Astrocyte (in vitro differentiated cells and primary cell): ENCODE results near the gene RAE1. TPM values are rescaled to one million over a fixed set of nuclear protein-coding genes. Genes with fewer than 3 reads are reported as not detected.
"Not testable (repeated sequence)": the region's sequence is repeated elsewhere in the genome, so short reads cannot be mapped to it uniquely, and the experiment has no call there.

Experiments
- DNase-seq: peaks from one replicate; pipeline ENCODE4 v3.0.0-alpha.2; 2010; ENCODE audit warnings: low read depth
- FAIRE-seq: peaks from 2 replicates; lab custom pipeline; 2011; peaks lifted over from hg19 to GRCh38; lab: Jason Lieb, UNC
- H2AFZ ChIP-seq: 2 replicates; pipeline ENCODE4 v1.6.0; 2012; ENCODE audit warnings: low read depth, low read length, inconsistent platforms
- H3K27ac ChIP-seq: 2 replicates; pipeline ENCODE4 v1.5.1; 2011; ENCODE audit warnings: low read depth, low read length, inconsistent platforms
- H3K27me3 ChIP-seq: 2 replicates; pipeline ENCODE4 v1.6.0; 2011; ENCODE audit warnings: low read length, inconsistent platforms; ENCODE audit not compliant: insufficient read depth
- H3K36me3 ChIP-seq: 2 replicates; pipeline ENCODE4 v1.5.1; 2011; ENCODE audit warnings: low read length, inconsistent platforms; ENCODE audit not compliant: insufficient read depth
- H3K4me1 ChIP-seq: 2 replicates; pipeline ENCODE4 v1.5.1; 2011; ENCODE audit warnings: low read length, inconsistent platforms; ENCODE audit not compliant: insufficient read depth
- H3K4me2 ChIP-seq: 2 replicates; pipeline ENCODE4 v1.6.0; 2012; ENCODE audit warnings: low read length, inconsistent platforms
- H3K4me3 ChIP-seq: 2 replicates; pipeline ENCODE4 v1.5.1; 2011; ENCODE audit warnings: low read depth, mild to moderate bottlenecking, low read length, inconsistent platforms; ENCODE audit not compliant: insufficient read depth
- H3K79me2 ChIP-seq: 2 replicates; pipeline ENCODE4 v1.6.0; 2012; ENCODE audit warnings: mild to moderate bottlenecking, low read length, inconsistent platforms; ENCODE audit not compliant: insufficient read depth
- H3K9ac ChIP-seq: 2 replicates; pipeline ENCODE4 v1.6.0; 2012; ENCODE audit warnings: mild to moderate bottlenecking, low read length, inconsistent platforms
- H3K9me3 ChIP-seq: 2 replicates; pipeline ENCODE4 v1.5.1; 2012; ENCODE audit warnings: low read depth, mild to moderate bottlenecking, low read length, inconsistent platforms; ENCODE audit not compliant: insufficient read depth
- H4K20me1 ChIP-seq: 2 replicates; pipeline ENCODE4 v1.6.0; 2012; ENCODE audit warnings: low read length, inconsistent platforms; ENCODE audit not compliant: insufficient read depth
- H3K27ac Mint-ChIP-seq: one replicate; pipeline ENCODE4 v1.8.0; 2021; ENCODE audit warnings: mild to moderate bottlenecking, mixed read lengths; ENCODE audit not compliant: unreplicated experiment
- H3K27me3 Mint-ChIP-seq: one replicate; pipeline ENCODE4 v1.8.0; 2021; ENCODE audit warnings: low read depth, mixed read lengths; ENCODE audit not compliant: unreplicated experiment
- H3K36me3 Mint-ChIP-seq: one replicate; pipeline ENCODE4 v1.8.0; 2021; ENCODE audit warnings: low read depth, mixed read lengths; ENCODE audit not compliant: unreplicated experiment
- H3K4me1 Mint-ChIP-seq: one replicate; pipeline ENCODE4 v1.8.0; 2021; ENCODE audit warnings: low read depth, mixed read lengths; ENCODE audit not compliant: unreplicated experiment
- H3K4me3 Mint-ChIP-seq: one replicate; pipeline ENCODE4 v1.8.0; 2021; ENCODE audit warnings: mild to moderate bottlenecking, moderate library complexity, mixed read lengths; ENCODE audit not compliant: unreplicated experiment
- H3K9me3 Mint-ChIP-seq: one replicate; pipeline ENCODE4 v1.8.0; 2021; ENCODE audit warnings: mild to moderate bottlenecking, mixed read lengths; ENCODE audit not compliant: unreplicated experiment
- EZH2 ChIP-seq: IDR thresholded peaks from 2 replicates; pipeline ENCODE4 v1.6.1; 2012; ENCODE audit warnings: mild to moderate bottlenecking, low read length, inconsistent platforms; ENCODE audit not compliant: insufficient read depth
- total RNA-seq: library from RNA; stranded (reverse); gene quantifications from 2 replicates; pipeline ENCODE4 v1.2.1, GENCODE V29; 2021
- TF ChIP-seq, protein P1 (sequence below): IDR thresholded peaks from 2 replicates; pipeline ENCODE4 v1.5.1; 2011; ENCODE audit warnings: low read depth, mild to moderate bottlenecking, inconsistent platforms, low read length, moderate library complexity; ENCODE audit not compliant: insufficient read depth

Gene RAE1
- total RNA-seq, 1 donor from 2014 or later = 31.1 TPM

DNA sequence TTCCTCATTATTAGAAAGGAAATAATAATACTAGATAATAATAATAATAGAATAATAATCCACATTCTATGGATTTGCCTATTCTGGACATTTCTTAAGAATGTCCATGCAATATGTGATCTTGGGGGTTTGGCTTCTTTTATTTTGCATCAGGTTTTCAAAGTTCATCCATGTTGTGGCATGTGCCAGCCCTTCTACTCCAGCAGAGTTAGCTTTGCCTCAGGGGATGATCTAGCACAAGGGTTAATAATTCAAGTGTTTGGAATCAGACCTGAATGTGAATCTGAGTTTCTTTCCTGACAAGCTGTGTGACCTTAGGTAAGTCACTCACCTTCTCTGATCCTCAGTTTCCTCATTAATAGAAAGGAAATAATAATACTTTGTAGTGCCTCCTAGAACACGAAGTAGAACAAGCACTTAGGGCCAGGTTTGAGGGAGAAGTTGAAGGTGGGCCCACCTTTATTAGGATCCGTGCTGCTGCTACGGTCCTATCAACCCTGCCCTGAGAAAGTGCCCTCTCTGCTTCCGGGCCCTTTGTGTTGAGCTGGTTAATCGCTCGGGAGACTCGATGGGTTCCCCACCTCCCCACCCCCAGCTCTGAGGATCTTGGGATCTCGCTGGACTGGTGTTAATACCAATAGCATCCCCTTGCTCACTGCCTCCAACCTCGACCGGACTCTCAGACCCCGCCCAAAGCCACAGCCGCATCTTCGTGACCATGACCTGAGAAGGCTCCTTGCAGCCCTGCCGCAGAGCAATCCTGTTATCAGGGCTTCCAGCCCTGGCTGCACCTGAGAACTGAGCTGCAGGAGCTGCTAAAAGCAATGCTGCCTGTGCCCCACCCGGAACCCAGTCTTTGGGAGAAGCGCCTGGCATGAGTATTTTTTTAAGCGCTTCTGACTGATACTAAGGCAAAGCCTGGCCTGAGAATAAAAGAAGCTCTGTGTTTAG lies 67.0 kb downstream of the RAE1 start:
- TF ChIP-seq, protein P1, sequence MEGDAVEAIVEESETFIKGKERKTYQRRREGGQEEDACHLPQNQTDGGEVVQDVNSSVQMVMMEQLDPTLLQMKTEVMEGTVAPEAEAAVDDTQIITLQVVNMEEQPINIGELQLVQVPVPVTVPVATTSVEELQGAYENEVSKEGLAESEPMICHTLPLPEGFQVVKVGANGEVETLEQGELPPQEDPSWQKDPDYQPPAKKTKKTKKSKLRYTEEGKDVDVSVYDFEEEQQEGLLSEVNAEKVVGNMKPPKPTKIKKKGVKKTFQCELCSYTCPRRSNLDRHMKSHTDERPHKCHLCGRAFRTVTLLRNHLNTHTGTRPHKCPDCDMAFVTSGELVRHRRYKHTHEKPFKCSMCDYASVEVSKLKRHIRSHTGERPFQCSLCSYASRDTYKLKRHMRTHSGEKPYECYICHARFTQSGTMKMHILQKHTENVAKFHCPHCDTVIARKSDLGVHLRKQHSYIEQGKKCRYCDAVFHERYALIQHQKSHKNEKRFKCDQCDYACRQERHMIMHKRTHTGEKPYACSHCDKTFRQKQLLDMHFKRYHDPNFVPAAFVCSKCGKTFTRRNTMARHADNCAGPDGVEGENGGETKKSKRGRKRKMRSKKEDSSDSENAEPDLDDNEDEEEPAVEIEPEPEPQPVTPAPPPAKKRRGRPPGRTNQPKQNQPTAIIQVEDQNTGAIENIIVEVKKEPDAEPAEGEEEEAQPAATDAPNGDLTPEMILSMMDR = no peak
- TF ChIP-seq EZH2 = no peak
- H3K4me1 Mint-ChIP-seq = peaks cover 4% of the 10 kb centered on the region
- no peaks in the 10 kb centered on the region for H3K9me3 Mint-ChIP-seq
- Histone ChIP-seq H3K4me3 (no peak overlapping the region), H3K4me2 (no peak overlapping the region), H3K79me2 (no peaks in the 10 kb centered on the region), H3K27ac (no peak overlapping the region), H3K36me3 (no peaks in the 10 kb centered on the region), H3K27me3 (peaks cover 14% of the 10 kb centered on the region), H3K9ac (no peak overlapping the region), H3K4me1 (peaks cover 4% of the 10 kb centered on the region), H4K20me1 (no peaks in the 10 kb centered on the region), H3K9me3 (no peaks in the 10 kb centered on the region), H2AFZ (no peak overlapping the region)
- no peak overlapping the region for H3K27ac Mint-ChIP-seq
- H3K27me3 Mint-ChIP-seq = peaks cover 21% of the 10 kb centered on the region
- FAIRE-seq (no peak), DNase-seq (no peak)
- H3K36me3 Mint-ChIP-seq = no peaks in the 10 kb centered on the region
- H3K4me3 Mint-ChIP-seq = no peak overlapping the region

DNA sequence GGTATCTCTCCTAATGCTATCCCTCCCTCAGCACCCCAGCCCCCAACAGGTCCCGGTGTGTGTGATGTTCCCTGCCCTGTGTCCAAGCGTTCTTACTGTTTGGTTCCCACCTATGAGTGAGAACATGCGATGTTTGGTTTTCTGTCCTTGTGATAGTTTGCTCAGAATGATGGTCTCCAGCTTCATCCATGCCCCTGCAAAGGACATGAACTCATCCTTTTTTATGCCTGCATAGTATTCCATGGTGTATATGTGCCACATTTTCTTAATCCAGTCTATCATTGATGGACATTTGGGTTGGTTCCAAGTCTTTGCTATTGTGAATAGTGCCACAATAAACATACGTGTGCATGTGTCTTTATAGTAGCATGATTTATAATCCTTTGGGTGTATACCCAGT lies 68.4 kb downstream of the RAE1 start:
- not testable (repeated sequence) for H3K36me3 ChIP-seq, DNase-seq, FAIRE-seq, H2AFZ ChIP-seq, H3K4me2 ChIP-seq, H3K9me3 Mint-ChIP-seq, H3K27ac Mint-ChIP-seq, H3K27ac ChIP-seq, H4K20me1 ChIP-seq, H3K4me1 Mint-ChIP-seq, H3K36me3 Mint-ChIP-seq, H3K4me3 ChIP-seq, H3K4me1 ChIP-seq, H3K4me3 Mint-ChIP-seq, H3K9me3 ChIP-seq, H3K79me2 ChIP-seq, H3K9ac ChIP-seq
- H3K27me3 Mint-ChIP-seq = peaks cover 21% of the 10 kb centered on the region
- H3K27me3 ChIP-seq = peaks cover 14% of the 10 kb centered on the region

DNA sequence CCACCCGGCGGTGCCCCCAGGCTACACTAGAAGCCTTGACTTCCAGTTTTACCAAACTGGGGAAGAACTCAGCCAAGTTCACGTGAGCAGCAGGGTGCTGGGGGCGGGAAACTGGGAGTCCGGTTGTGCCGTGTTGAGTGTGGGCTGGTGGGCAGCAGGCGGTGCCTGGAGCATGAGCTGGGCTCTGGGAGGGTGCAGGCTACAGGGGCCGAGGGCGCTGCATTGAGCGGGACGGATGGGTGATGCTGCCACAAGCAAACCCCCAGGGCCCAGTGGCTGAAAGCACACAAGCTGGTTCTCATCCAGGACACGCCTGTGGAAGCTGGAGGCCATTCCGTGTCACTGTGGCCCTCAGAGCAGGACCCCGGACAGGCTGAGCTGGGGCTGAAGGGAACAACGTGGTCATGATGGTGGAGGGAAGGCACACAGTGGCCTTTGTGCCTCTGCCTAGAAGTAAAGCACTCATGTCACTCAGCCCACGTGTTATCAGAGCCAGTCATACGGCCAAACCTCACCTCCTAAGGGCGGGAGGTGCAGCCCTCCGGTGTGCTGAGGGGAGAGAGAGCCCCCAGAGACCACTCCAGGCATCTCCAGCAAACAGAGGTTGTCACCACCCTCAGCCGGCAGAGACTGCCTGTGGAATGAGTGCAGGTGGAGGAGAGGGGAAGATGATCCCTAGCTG lies 69.7 kb downstream of the RAE1 start:
- Mint-ChIP-seq H3K4me1 (peaks cover 8% of the 10 kb centered on the region), H3K27ac (no peak overlapping the region), H3K27me3 (peaks cover 20% of the 10 kb centered on the region), H3K4me3 (no peak overlapping the region), H3K9me3 (no peaks in the 10 kb centered on the region), H3K36me3 (no peaks in the 10 kb centered on the region)
- Histone ChIP-seq H3K4me1 (peaks cover 8% of the 10 kb centered on the region), H3K4me3 (no peak overlapping the region), H3K9me3 (no peaks in the 10 kb centered on the region), H3K4me2 (no peak overlapping the region), H4K20me1 (no peaks in the 10 kb centered on the region), H3K9ac (no peak overlapping the region), H3K27me3 (peaks cover 14% of the 10 kb centered on the region), H2AFZ (no peak overlapping the region), H3K27ac (no peak overlapping the region), H3K79me2 (no peaks in the 10 kb centered on the region), H3K36me3 (no peaks in the 10 kb centered on the region)
- DNase-seq (no peak), FAIRE-seq (no peak)
- no peak for TF ChIP-seq EZH2
- TF ChIP-seq, protein P1 = no peak
